HG02759 (cell line): ENCODE measurements around the gene C10orf105.
A peak's percentile ranks its signal among the peaks of the same experiment; 100 is the strongest.

Source experiments
- ATAC-seq: cut with Tn5 transposase; IDR thresholded peaks from one replicate; pipeline ENCODE4 v1.9.1; 2021; ENCODE audit warnings: mild to moderate bottlenecking, moderate library complexity; ENCODE audit not compliant: unreplicated experiment

The C10orf105 gene

GRCh38 chr10:71751515-71752224 lies 32.1 kb upstream of the C10orf105 start:
- no peak for ATAC-seq

GRCh38 chr10:71750986-71751385 lies 31.4 kb upstream of the C10orf105 start:
- no peak for ATAC-seq

DNA sequence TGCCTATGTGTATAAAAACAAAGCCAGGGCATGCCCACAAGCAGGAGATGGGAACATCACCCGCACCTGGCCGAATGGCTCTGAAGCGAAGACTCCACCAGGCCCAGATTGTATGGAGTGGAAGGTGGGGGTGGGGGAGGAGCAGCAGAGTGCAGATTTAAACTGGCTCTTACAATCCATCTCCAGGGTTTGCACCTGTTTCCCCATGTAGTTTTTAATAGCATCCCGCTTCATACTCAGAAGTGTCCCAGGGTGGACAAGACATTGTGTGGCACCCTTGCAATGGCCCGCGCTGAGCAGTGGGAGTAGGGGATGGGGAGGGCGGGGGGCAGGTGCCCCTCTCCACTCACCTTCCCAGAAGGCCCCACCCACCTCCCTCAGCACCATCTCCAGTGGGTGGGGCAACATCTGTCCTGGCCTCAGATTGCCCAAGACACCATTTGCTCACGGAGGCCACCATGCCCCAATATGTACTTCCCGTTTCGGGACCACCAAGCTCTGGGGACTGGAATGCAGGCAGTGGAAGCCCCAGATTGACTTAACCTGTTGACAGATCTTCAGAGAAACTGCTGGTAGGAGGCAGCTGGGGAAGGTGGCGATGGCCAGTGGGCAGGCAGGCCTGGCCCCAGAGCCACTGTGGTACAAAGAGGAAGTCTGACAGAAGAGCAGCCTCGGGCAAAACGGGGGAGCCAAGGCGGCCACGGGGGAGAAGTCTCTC lies 30.7 kb upstream of the C10orf105 start:
- ATAC-seq, result no peak

DNA sequence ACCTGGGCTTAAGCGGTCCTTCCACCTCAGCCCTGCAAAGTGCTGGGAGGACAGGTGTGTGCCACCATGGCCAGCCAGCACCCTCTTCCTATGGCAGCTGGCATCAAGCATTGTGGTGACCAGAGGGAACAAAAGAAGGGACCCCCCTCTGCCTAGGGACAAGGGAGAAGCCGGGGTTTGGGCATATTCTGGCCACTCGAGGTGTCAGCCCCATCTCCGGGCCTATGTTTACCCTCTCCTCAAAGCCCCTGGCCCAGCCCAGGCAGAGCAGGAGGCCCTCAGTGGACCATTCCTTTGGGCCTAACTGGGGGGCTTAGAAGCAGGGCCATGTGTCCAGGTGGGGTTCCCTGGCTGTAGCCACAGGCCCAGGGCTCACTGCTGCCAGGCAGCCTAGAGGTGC lies 29.8 kb upstream of the C10orf105 start:
- no peak for ATAC-seq

- peak; percentile 58 for ATAC-seq
Observed at GRCh38 chr10:71748671-71749191, 29.2 kb upstream of the C10orf105 start.

GRCh38 chr10:71747551-71748523 lies 28.3 kb upstream of the C10orf105 start:
- no peak for ATAC-seq

- ATAC-seq, result no peak
Observed at GRCh38 chr10:71747039-71747531, 27.5 kb upstream of the C10orf105 start.

GRCh38 chr10:71746344-71747037 lies 26.9 kb upstream of the C10orf105 start:
- ATAC-seq, result no peak

DNA sequence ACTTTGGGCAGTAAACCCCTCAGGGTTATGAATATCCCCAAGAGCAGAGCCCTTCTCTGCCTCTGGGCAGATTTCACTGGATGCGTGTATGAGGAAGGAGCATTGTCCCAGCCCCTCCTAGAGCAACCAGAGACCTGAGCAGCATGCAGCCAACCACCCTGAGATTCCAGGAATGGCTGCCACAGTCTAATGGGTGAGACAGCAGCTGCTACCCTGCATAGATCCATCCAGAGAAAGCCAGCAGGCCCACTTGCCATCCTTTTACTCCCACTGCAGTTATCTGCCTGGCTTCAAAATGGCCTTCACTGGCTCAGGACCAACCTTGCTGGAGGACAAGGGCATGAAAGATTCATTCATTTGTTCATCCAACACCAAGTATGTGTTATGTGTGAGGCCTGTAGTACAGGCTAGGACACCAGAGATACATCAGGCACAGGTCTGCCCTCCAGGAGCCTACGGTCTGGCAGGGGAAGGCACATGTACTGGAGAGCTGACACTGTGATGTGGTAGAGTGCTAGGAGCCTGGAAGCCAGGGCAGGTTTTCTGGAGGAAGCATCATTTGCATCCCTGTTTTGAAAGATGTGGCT lies 26.2 kb upstream of the C10orf105 start:
- ATAC-seq, result no peak

- no peak for ATAC-seq
Observed at GRCh38 chr10:71744897-71745663, 25.5 kb upstream of the C10orf105 start.

GRCh38 chr10:71743866-71744265 lies 24.3 kb upstream of the C10orf105 start:
- no peak for ATAC-seq

GRCh38 chr10:71743089-71743838 lies 23.7 kb upstream of the C10orf105 start:
- ATAC-seq, result no peak

GRCh38 chr10:71742301-71743088 lies 22.9 kb upstream of the C10orf105 start:
- ATAC-seq, result no peak

DNA sequence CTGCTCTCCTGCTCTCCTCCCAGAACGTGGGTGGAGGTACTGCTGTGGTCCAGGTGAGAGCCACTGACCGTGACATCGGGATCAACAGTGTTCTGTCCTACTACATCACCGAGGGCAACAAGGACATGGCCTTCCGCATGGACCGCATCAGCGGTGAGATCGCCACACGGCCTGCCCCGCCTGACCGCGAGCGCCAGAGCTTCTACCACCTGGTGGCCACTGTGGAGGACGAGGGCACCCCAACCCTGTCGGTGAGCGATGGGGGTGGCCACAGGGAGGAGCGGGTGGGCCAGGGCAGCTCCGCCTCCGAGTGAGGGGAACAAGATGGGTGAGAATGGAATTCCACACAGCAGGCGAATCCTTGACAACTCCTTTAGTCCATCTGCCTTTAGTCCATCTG lies 22.1 kb upstream of the C10orf105 start:
- ATAC-seq, result no peak

GRCh38 chr10:71741029-71741428 lies 21.5 kb upstream of the C10orf105 start:
- no peak for ATAC-seq

GRCh38 chr10:71740069-71740653 lies 20.6 kb upstream of the C10orf105 start:
- no peak for ATAC-seq

- ATAC-seq, result no peak
Observed at GRCh38 chr10:71739358-71739900, 19.9 kb upstream of the C10orf105 start.
